K562 (cell line): Measurements from ENCODE around the gene ST6GALNAC1. TPM values are rescaled to one million over a fixed set of nuclear protein-coding genes. Genes with fewer than 3 reads are reported as not detected.
A peak's percentile ranks its signal among the peaks of the same experiment; 100 is the strongest.

Experiments used
- MYC ChIP-seq, 2 experiments: fragments of 250-450 bp in 1 of 2; sonication (Bioruptor Pico) in 1 of 2; IDR thresholded peaks; 2 replicates each; pipeline versions ENCODE4 v1.5.1 to v1.6.1; 2012 to 2021; ENCODE audit warnings: low read depth in 2 of 2, borderline replicate concordance in 1 of 2, improper control_type of control experiment in 1 of 2, low read length in 1 of 2, mild to moderate bottlenecking in 1 of 2, moderate library complexity in 1 of 2
- PCBP1 ChIP-seq: fragments of 200-400 bp; formaldehyde crosslinking; IDR thresholded peaks from 2 replicates; pipeline ENCODE4 v1.6.1; 2018; ENCODE audit warnings: mild to moderate bottlenecking, low read depth, low read length; ENCODE audit not compliant: poor library complexity, severe bottlenecking
- TAF1 ChIP-seq: IDR thresholded peaks from 2 replicates; pipeline ENCODE4 v1.6.1; 2011; ENCODE audit warnings: mild to moderate bottlenecking, low read length, moderate library complexity; ENCODE audit not compliant: insufficient read depth, control insufficient read depth, severe bottlenecking; ENCODE audit errors: extremely low read depth
- polyA plus RNA-seq, 8 experiments: library from polyadenylated mRNA; depleted of rRNA in 4 of 8; stranded (reverse) in 5 of 8; unstranded in 3 of 8; fragments of >200 nt; fragmentation: Nextera tagmentation in 2 of 8; fragmentation: Illumina TruSeq in 1 of 8; extraction: Ambion mirVana in 2 of 8; extraction: Trizol in 1 of 8; gene quantifications; 2 replicates each; pipeline versions ENCODE4 v1.2.1 to v1.2.3, GENCODE V29; 2011 to 2014; ENCODE audit warnings: inconsistent platforms in 1 of 8, missing spikeins in 1 of 8
- total RNA-seq, 7 experiments: library from RNA; depleted of rRNA in 6 of 7; stranded (reverse); fragments of >200 nt in 6 of 7; fragmentation: Illumina TruSeq in 2 of 7; extraction: Trizol in 2 of 7; gene quantifications; 2 replicates each; pipeline versions ENCODE4 v1.2.1 to v1.2.3, GENCODE V29; 2011 to 2021; ENCODE audit warnings: low replicate concordance in 1 of 7
- TF ChIP-seq, protein P1 (sequence below): fragments of 450-650 bp; IDR thresholded peaks from 2 replicates; pipeline ENCODE4 v1.6.1; 2016; ENCODE audit warnings: low read depth

ST6GALNAC1 gene
- total and polyA plus RNA-seq, 9 of the 15 experiments (the other 6 are each of a cell fraction or from before 2014, with no cell fraction given): 20.6 to 68.4 (median 50.5) TPM

DNA sequence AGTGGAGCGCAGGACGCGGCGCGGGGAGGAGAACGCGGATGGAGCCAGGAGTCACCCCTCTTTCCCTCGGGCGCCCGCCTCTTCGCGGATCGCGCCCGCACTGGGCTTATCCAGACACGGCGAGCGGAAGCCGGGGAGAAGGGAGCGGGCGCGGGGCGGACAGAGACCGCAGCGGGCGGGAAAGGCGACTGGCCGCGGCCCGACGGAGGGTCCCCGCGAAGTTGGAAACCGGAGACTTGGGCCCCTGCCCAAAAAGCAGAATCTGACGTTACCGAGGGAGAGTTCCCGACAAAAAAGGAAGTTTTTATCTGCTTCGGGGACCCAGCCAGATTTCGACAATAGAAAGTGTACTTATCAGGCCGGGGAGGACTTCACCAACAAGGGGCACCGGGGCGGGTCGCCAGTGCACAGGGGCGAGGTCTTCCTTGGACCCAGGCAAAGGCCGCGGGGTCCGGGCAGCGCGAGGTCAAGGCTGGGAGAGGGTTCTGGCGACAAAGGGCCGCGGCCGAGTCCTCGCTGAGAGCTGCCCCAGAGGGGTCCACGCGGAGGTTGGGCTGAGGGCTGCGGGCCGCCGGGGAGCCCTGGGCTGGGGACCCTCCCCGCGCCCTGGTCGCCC, 58.4 kb downstream of the ST6GALNAC1 start (continued):
- TF ChIP-seq, protein P1, sequence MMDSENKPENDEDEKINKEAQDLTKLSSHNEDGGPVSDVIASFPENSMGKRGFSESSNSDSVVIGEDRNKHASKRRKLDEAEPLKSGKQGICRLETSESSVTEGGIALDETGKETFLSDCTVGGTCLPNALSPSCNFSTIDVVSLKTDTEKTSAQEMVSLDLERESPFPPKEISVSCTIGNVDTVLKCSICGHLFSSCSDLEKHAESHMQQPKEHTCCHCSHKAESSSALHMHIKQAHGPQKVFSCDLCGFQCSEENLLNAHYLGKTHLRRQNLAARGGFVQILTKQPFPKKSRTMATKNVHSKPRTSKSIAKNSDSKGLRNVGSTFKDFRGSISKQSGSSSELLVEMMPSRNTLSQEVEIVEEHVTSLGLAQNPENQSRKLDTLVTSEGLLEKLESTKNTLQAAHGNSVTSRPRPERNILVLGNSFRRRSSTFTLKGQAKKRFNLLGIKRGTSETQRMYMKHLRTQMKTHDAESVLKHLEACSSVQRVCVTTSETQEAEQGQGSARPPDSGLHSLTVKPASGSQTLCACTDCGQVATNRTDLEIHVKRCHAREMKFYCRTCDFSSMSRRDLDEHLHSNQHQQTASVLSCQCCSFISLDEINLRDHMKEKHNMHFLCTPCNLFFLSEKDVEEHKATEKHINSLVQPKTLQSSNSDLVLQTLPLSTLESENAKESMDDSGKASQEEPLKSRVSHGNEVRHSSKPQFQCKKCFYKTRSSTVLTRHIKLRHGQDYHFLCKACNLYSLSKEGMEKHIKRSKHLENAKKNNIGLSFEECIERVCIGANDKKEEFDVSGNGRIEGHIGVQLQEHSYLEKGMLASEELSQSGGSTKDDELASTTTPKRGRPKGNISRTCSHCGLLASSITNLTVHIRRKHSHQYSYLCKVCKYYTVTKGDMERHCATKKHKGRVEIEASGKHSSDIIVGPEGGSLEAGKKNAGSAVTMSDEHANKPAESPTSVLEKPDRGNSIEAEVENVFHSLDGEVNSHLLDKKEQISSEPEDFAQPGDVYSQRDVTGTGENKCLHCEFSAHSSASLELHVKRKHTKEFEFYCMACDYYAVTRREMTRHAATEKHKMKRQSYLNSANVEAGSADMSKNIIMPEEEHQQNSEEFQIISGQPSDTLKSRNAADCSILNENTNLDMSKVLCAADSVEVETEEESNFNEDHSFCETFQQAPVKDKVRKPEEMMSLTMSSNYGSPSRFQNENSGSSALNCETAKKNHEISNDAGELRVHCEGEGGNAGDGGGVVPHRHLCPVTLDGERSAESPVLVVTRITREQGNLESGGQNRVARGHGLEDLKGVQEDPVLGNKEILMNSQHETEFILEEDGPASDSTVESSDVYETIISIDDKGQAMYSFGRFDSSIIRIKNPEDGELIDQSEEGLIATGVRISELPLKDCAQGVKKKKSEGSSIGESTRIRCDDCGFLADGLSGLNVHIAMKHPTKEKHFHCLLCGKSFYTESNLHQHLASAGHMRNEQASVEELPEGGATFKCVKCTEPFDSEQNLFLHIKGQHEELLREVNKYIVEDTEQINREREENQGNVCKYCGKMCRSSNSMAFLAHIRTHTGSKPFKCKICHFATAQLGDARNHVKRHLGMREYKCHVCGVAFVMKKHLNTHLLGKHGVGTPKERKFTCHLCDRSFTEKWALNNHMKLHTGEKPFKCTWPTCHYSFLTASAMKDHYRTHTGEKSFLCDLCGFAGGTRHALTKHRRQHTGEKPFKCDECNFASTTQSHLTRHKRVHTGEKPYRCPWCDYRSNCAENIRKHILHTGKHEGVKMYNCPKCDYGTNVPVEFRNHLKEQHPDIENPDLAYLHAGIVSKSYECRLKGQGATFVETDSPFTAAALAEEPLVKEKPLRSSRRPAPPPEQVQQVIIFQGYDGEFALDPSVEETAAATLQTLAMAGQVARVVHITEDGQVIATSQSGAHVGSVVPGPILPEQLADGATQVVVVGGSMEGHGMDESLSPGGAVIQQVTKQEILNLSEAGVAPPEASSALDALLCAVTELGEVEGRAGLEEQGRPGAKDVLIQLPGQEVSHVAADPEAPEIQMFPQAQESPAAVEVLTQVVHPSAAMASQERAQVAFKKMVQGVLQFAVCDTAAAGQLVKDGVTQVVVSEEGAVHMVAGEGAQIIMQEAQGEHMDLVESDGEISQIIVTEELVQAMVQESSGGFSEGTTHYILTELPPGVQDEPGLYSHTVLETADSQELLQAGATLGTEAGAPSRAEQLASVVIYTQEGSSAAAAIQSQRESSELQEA: no peak
- no peak for TF ChIP-seq TAF1
- TF ChIP-seq PCBP1: peak; percentile 50
- TF ChIP-seq MYC (IDR thresholded peaks at IDR 0.05; ENCODE audit: low read depth, low read length): no peak
- TF ChIP-seq MYC (CRISPR knock-in tag; IDR thresholded peaks at IDR 0.05; ENCODE audit: borderline replicate concordance, low read depth): no peak
